Measurements from ENCODE around the gene TAF4.

Gene TAF4

DNA sequence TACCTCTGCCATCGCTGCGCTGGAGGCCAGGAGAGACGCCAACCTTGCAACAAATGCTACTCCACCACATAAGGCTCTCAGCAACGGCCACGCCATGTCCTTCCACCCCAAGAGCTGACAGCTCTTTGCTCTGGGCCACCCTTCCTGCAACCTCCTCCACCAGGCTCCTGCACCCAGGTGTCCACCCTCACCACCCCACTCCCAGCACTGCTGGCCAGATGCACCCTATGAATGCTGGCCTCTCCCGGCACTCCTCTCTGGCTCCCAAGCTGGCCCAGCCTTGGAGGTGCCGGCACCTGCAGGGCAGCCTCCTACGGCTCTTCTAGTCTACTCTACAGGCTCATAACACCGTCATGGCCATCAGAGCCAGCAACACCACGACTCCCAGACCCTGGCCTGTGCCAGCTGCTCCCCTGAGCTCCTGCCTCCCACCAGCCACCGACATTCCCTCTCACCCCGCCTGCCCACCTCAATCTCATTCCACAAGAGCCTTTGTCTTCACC, 11.2 kb downstream of the TAF4 start:
- Histone ChIP-seq H3K9me3 (ENCODE audit: control insufficient read depth, insufficient read depth, low read depth, low read length) (no peaks in the 10 kb centered on the region), H3K36me3 (ENCODE audit: control insufficient read depth in 2 of 2, insufficient read depth in 1 of 2, low read length in 2 of 2) (peaks cover 0 to 12% of the 10 kb centered on the region in 2 experiments; a peak in 1 of 3 replicates), H3K4me3 (ENCODE audit: low read depth, low read length) (no peak overlapping the region), H3K4me1 (ENCODE audit: control insufficient read depth, insufficient read depth, low read length) (0 out of 2 replicates have a peak, but pooled peaks cover 2% of the 10 kb centered on the region), H3K27ac (ENCODE audit: extremely low read depth, low read depth, low read length) (no peak overlapping the region)
- TF ChIP-seq ZFHX2 (tag by site-specific recombination; conservative IDR thresholded peaks at IDR 0.05), result peak; percentile 73; the same call in 1 of the 2 replicates
- peak; percentile 59; the same call in 1 of the 2 replicates for TF ChIP-seq EGR2 (tag by site-specific recombination; IDR thresholded peaks at IDR 0.05; ENCODE audit: low read depth)
- 0 out of 2 replicates have a peak, but pooled peaks have one; percentile 10 for TF ChIP-seq ZNF600 (tag by site-specific recombination; IDR thresholded peaks at IDR 0.05)
- no peak for TF ChIP-seq ZNF510 (tag by site-specific recombination; IDR thresholded peaks at IDR 0.05; ENCODE audit: insufficient replicate concordance)
- CTCF ChIA-PET, result interaction anchor here (0.6 kb wide), 1 partner anchor 9 kb away, joined by 3 read pairs; no protein-coding TSS in a partner anchor
- POLR2A ChIA-PET, result no interaction called here

GRCh38 chr20:62053465-62054196, 12.1 kb downstream of the TAF4 start:
- CTCF ChIA-PET, result no interaction called here
- no peak overlapping the region for H3K27ac ChIP-seq (ENCODE audit: extremely low read depth, low read depth, low read length)
- H3K4me1 ChIP-seq (ENCODE audit: control insufficient read depth, insufficient read depth, low read length), result 0 out of 2 replicates have a peak, but pooled peaks cover 2% of the 10 kb centered on the region
- TF ChIP-seq ZNF600 (tag by site-specific recombination; IDR thresholded peaks at IDR 0.05), result no peak
- H3K9me3 ChIP-seq (ENCODE audit: control insufficient read depth, insufficient read depth, low read depth, low read length), result no peaks in the 10 kb centered on the region
- H3K36me3 ChIP-seq (ENCODE audit: control insufficient read depth in 2 of 2, insufficient read depth in 1 of 2, low read length in 2 of 2), result peaks cover 0 to 12% of the 10 kb centered on the region in 2 experiments; a peak in 1 of 3 replicates
- H3K4me3 ChIP-seq (ENCODE audit: low read depth, low read length), result no peak overlapping the region
- POLR2A ChIA-PET, result interaction anchor here (1.2 kb wide), 1 partner anchor 68 kb away, joined by 5 read pairs; the partner anchor contains the start of gene LSM14B

DNA sequence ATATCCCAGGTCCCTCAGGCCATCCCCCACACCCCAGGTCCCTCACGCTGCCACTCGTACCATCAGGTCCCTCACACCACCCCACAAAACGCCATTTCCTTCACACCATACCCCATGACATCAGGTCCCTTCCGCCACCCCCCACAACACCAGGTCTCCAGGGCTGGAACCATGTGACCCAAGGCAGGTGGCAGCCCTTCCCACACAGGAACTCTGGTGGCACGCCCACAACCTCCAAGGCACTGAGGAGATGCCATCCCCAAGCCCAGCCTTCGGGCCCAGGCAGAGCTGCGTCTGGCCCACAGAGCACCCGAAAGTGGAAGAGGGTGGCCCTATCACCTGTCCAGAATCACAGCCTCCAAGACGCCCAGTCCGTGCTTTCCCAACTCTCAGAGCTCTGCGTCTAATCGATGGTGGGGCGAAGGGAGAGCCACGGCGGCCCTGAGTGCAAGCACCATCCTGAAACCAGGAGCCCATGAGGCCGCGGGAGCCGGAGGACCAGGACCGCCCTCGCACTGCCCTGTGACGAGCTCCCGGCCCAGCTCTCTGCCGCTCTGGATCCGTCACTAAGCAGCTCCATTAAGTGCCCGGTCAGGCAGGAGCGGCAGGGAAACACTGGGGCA, 12.7 kb downstream of the TAF4 start:
- CTCF ChIA-PET, result no interaction called here
- Histone ChIP-seq H3K36me3 (ENCODE audit: control insufficient read depth in 2 of 2, insufficient read depth in 1 of 2, low read length in 2 of 2) (peaks cover 0 to 12% of the 10 kb centered on the region in 2 experiments; a peak in 1 of 3 replicates), H3K4me3 (ENCODE audit: low read depth, low read length) (no peak overlapping the region), H3K9me3 (ENCODE audit: control insufficient read depth, insufficient read depth, low read depth, low read length) (no peaks in the 10 kb centered on the region), H3K27ac (ENCODE audit: extremely low read depth, low read depth, low read length) (no peak overlapping the region), H3K4me1 (ENCODE audit: control insufficient read depth, insufficient read depth, low read length) (0 out of 2 replicates have a peak, but pooled peaks cover 2% of the 10 kb centered on the region)
- peak; percentile 57 for TF ChIP-seq GLIS1 (tag by site-specific recombination; IDR thresholded peaks at IDR 0.05)
- peak; percentile 69 for TF ChIP-seq EGR2 (tag by site-specific recombination; IDR thresholded peaks at IDR 0.05; ENCODE audit: low read depth)
- TF ChIP-seq ZNF707 (tag by site-specific recombination; IDR thresholded peaks at IDR 0.05), result no peak
- no peak for TF ChIP-seq ZNF501 (tag by site-specific recombination; IDR thresholded peaks at IDR 0.05)
- peak; percentile 72 for TF ChIP-seq ZFHX2 (tag by site-specific recombination; conservative IDR thresholded peaks at IDR 0.05)
- 0 out of 2 replicates have a peak, but pooled peaks have one; percentile 15 for TF ChIP-seq GLIS2 (tag by site-specific recombination; IDR thresholded peaks at IDR 0.05)
- no peak for TF ChIP-seq ZNF670 (tag by site-specific recombination; IDR thresholded peaks at IDR 0.05; ENCODE audit: low read depth)
- POLR2A ChIA-PET, result interaction anchor here (1.2 kb wide), 1 partner anchor 69 kb away, joined by 5 read pairs; the partner anchor contains the start of gene LSM14B

DNA sequence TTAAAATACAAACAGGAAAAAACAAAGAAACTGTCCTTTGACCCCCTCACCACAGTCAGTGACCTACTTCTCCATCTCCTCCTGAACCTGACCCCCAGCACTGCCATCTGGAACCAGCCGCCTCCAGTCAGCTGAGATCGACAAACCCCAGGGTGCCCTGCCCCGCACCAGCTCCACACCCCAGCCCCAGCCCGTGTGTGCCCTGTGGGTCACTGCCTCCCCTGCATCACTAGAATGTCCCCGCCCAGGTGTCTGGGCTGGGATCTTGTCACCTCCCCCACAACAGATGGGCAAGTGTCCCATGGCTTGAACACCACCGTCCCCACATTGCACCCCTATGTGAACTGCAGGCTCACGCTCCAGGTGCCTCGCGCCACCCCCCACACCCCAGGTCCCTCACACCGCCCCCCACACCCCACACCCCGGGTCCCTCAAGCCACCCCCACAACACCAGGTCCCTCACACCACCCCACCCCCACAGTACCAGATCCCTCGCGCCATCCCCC, 13.3 kb downstream of the TAF4 start:
- TF ChIP-seq KLF1 (tag by site-specific recombination; IDR thresholded peaks at IDR 0.05) (0 out of 2 replicates have a peak, but pooled peaks have one; percentile 25), ZNF513 (tag by site-specific recombination; IDR thresholded peaks at IDR 0.05) (no peak)
- 0 out of 2 replicates have a peak, but pooled peaks cover 2% of the 10 kb centered on the region for H3K4me1 ChIP-seq (ENCODE audit: control insufficient read depth, insufficient read depth, low read length)
- CTCF ChIA-PET, result no interaction called here

More for the DNA sequence above, 13.3 kb downstream of the TAF4 start:
- Histone ChIP-seq H3K4me3 (ENCODE audit: low read depth, low read length) (no peak overlapping the region), H3K9me3 (ENCODE audit: control insufficient read depth, insufficient read depth, low read depth, low read length) (no peaks in the 10 kb centered on the region), H3K36me3 (ENCODE audit: control insufficient read depth in 2 of 2, insufficient read depth in 1 of 2, low read length in 2 of 2) (peaks cover 0 to 12% of the 10 kb centered on the region in 2 experiments; a peak in 1 of 3 replicates), H3K27ac (ENCODE audit: extremely low read depth, low read depth, low read length) (no peak overlapping the region)
- POLR2A ChIA-PET, result no interaction called here

Data from HEK293 (cell line).